ENCODE data around the gene RHOF.

GRCh38 chr12:121799156-121799841 lies 5.8 kb upstream of the RHOF start:
- TF ChIP-seq CTCF (IDR thresholded peaks at IDR 0.05) = peak in 2 of 6 experiments; percentile 8 to 12
- TF ChIP-seq POLR2A (IDR thresholded peaks at IDR 0.05) = peak in 2 of 4 donors; percentile 29 to 36

All from esophagus squamous epithelium (tissue), 4 donors.